ENCODE results near the gene GRAMD1B.

The GRAMD1B gene

GRCh38 chr11:123409456-123410217 lies 20.4 kb upstream of the GRAMD1B start:
- DNase-seq = no peak

- no peak for DNase-seq
Observed at GRCh38 chr11:123410218-123410549, 19.9 kb upstream of the GRAMD1B start.

- peak; percentile 11 for DNase-seq
Observed at GRCh38 chr11:123413636-123414035, 16.4 kb upstream of the GRAMD1B start.

- no peak for DNase-seq
Observed at GRCh38 chr11:123416566-123416965, 13.5 kb upstream of the GRAMD1B start.

- no peak for DNase-seq
Observed at GRCh38 chr11:123418351-123419114, 11.5 kb upstream of the GRAMD1B start.

- no peak for DNase-seq
Observed at GRCh38 chr11:123419731-123420452, 10.2 kb upstream of the GRAMD1B start.

GRCh38 chr11:123421589-123421988 lies 8.5 kb upstream of the GRAMD1B start:
- no peak for DNase-seq

GRCh38 chr11:123425367-123425766 lies 4.7 kb upstream of the GRAMD1B start:
- DNase-seq = no peak

- DNase-seq = no peak
Observed at GRCh38 chr11:123426789-123427188, 3.3 kb upstream of the GRAMD1B start.

GRCh38 chr11:123427405-123427804 lies 2.7 kb upstream of the GRAMD1B start:
- no peak for DNase-seq

GRCh38 chr11:123428116-123428715 lies 1.9 kb upstream of the GRAMD1B start:
- DNase-seq = no peak

GRCh38 chr11:123429336-123429735 lies 733 bp upstream of the GRAMD1B start:
- DNase-seq = no peak

GRCh38 chr11:123430721-123431497 lies 840 bp downstream of the GRAMD1B start:
- peak; percentile 67 for DNase-seq

GRCh38 chr11:123431619-123432018 lies 1.6 kb downstream of the GRAMD1B start:
- no peak for DNase-seq

GRCh38 chr11:123434262-123434661 lies 4.2 kb downstream of the GRAMD1B start:
- no peak for DNase-seq

GRCh38 chr11:123434911-123435310 lies 4.8 kb downstream of the GRAMD1B start:
- DNase-seq = no peak

- no peak for DNase-seq
Observed at GRCh38 chr11:123437236-123437979, 7.3 kb downstream of the GRAMD1B start.

GRCh38 chr11:123438131-123438627 lies 8.1 kb downstream of the GRAMD1B start:
- no peak for DNase-seq

- DNase-seq = no peak
Observed at GRCh38 chr11:123439616-123440015, 9.5 kb downstream of the GRAMD1B start.

- DNase-seq = no peak
Observed at GRCh38 chr11:123441161-123441560, 11.1 kb downstream of the GRAMD1B start.

GRCh38 chr11:123443851-123444623 lies 14.0 kb downstream of the GRAMD1B start:
- DNase-seq = no peak
